Measurements from ENCODE around the gene ST3GAL3.

DNA sequence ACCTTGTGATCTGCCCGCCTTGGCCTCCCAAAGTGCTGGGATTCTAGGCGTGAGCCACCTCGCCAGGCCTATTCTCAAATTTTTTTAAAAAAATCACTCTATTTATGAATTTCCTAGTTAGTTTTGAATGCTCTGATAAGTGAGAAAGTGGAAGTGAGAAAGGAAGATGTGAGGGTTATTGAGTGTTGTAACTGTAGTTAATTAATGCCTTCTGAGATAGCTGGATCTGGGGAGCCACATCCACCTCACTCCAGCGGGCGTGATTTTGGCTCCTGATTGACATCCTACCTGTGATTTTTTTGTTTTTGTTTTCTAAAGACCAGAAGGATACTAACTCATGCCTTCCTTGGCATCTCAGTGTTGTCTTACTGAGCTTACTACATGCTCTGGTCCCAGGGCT, 65.6 kb downstream of the ST3GAL3 start:
- TF ChIP-seq KDM5A (IDR thresholded peaks at IDR 0.05) = no peak
- TF ChIP-seq, protein P1, sequence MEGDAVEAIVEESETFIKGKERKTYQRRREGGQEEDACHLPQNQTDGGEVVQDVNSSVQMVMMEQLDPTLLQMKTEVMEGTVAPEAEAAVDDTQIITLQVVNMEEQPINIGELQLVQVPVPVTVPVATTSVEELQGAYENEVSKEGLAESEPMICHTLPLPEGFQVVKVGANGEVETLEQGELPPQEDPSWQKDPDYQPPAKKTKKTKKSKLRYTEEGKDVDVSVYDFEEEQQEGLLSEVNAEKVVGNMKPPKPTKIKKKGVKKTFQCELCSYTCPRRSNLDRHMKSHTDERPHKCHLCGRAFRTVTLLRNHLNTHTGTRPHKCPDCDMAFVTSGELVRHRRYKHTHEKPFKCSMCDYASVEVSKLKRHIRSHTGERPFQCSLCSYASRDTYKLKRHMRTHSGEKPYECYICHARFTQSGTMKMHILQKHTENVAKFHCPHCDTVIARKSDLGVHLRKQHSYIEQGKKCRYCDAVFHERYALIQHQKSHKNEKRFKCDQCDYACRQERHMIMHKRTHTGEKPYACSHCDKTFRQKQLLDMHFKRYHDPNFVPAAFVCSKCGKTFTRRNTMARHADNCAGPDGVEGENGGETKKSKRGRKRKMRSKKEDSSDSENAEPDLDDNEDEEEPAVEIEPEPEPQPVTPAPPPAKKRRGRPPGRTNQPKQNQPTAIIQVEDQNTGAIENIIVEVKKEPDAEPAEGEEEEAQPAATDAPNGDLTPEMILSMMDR (IDR thresholded peaks at IDR 0.05) = no peak
- TF ChIP-seq, protein P2, sequence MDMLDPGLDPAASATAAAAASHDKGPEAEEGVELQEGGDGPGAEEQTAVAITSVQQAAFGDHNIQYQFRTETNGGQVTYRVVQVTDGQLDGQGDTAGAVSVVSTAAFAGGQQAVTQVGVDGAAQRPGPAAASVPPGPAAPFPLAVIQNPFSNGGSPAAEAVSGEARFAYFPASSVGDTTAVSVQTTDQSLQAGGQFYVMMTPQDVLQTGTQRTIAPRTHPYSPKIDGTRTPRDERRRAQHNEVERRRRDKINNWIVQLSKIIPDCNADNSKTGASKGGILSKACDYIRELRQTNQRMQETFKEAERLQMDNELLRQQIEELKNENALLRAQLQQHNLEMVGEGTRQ (IDR thresholded peaks at IDR 0.05) = no peak
- TF ChIP-seq POLR2A (IDR thresholded peaks at IDR 0.05; ENCODE audit: low read length) = no peak
- TF ChIP-seq, protein P3, sequence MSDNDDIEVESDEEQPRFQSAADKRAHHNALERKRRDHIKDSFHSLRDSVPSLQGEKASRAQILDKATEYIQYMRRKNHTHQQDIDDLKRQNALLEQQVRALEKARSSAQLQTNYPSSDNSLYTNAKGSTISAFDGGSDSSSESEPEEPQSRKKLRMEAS (IDR thresholded peaks at IDR 0.05) = no peak
